SK-N-SH treated with all-trans-retinoic acid at 6 μM for 48 hours (cell line): ENCODE data around the gene ACOX3.

Source experiments
- ARNTL ChIP-seq: fragments of 450-650 bp; formaldehyde crosslinking; IDR thresholded peaks from 2 replicates; pipeline ENCODE4 v1.5.0; 2020; ENCODE audit warnings: low read depth, mild to moderate bottlenecking, moderate library complexity, borderline replicate concordance
- CREB5 ChIP-seq: fragments of 250-450 bp; sonication (Bioruptor Pico); IDR thresholded peaks from 2 replicates; pipeline ENCODE4 v1.5.1; 2020; ENCODE audit warnings: low read depth, mild to moderate bottlenecking, moderate library complexity
- OSR1 ChIP-seq: fragments of 250-450 bp; sonication (Bioruptor Pico); IDR thresholded peaks from 2 replicates; pipeline ENCODE4 v1.8.0; 2022; ENCODE audit warnings: moderate library complexity, mild to moderate bottlenecking, inconsistent platforms
- SNAI2 ChIP-seq: fragments of 250-450 bp; sonication (Bioruptor Pico); IDR thresholded peaks from 2 replicates; pipeline ENCODE4 v1.5.0; 2020; ENCODE audit warnings: mild to moderate bottlenecking, moderate library complexity
- TOX ChIP-seq: fragments of 250-450 bp; sonication (Bioruptor Pico); IDR thresholded peaks from 2 replicates; pipeline ENCODE4 v1.8.0; 2021; ENCODE audit warnings: mild to moderate bottlenecking, moderate library complexity, borderline replicate concordance
- ZC3H10 ChIP-seq: fragments of 250-450 bp; sonication (Bioruptor Pico); IDR thresholded peaks from 2 replicates; pipeline ENCODE4 v1.5.1; 2021; ENCODE audit warnings: mild to moderate bottlenecking, moderate library complexity
- ZFP30 ChIP-seq: fragments of 450-650 bp; formaldehyde crosslinking; IDR thresholded peaks from 2 replicates; pipeline ENCODE4 v1.5.0; 2022; ENCODE audit warnings: mild to moderate bottlenecking, moderate library complexity
- TF ChIP-seq, protein P1 (sequence below): fragments of 250-450 bp; sonication (Bioruptor Pico); IDR thresholded peaks from 2 replicates; pipeline ENCODE4 v1.8.0; 2020; ENCODE audit warnings: mild to moderate bottlenecking, moderate library complexity, borderline replicate concordance

GRCh38 chr4:8403976-8404375 lies 36.5 kb downstream of the ACOX3 start:
- TF ChIP-seq, protein P1, sequence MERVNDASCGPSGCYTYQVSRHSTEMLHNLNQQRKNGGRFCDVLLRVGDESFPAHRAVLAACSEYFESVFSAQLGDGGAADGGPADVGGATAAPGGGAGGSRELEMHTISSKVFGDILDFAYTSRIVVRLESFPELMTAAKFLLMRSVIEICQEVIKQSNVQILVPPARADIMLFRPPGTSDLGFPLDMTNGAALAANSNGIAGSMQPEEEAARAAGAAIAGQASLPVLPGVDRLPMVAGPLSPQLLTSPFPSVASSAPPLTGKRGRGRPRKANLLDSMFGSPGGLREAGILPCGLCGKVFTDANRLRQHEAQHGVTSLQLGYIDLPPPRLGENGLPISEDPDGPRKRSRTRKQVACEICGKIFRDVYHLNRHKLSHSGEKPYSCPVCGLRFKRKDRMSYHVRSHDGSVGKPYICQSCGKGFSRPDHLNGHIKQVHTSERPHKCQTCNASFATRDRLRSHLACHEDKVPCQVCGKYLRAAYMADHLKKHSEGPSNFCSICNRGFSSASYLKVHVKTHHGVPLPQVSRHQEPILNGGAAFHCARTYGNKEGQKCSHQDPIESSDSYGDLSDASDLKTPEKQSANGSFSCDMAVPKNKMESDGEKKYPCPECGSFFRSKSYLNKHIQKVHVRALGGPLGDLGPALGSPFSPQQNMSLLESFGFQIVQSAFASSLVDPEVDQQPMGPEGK: no peak
- TF ChIP-seq TOX (CRISPR knock-in tag): no peak
- no peak for TF ChIP-seq ARNTL
- no peak for TF ChIP-seq SNAI2 (CRISPR knock-in tag)
- TF ChIP-seq ZFP30: no peak
- TF ChIP-seq OSR1 (CRISPR knock-in tag): no peak
- no peak for TF ChIP-seq CREB5 (CRISPR knock-in tag)
- TF ChIP-seq ZC3H10 (CRISPR knock-in tag): no peak
